Immature natural killer cell (primary cell): ENCODE results near the gene COPB1. TPM values are rescaled to one million over a fixed set of nuclear protein-coding genes. Genes with fewer than 3 reads are reported as not detected.

Experiments used
- DNase-seq, 3 donors: peaks; one replicate each; pipeline ENCODE4 v3.0.0; 2022; ENCODE audit warnings: mixed read lengths in 1 of 3
- H3K27ac Mint-ChIP-seq, 6 donors: one replicate each; pipeline ENCODE4 v1.8.0; 2020; ENCODE audit warnings: mixed read lengths in 6 of 6, mild to moderate bottlenecking in 5 of 6, inconsistent platforms in 4 of 6, moderate library complexity in 3 of 6
- H3K27me3 Mint-ChIP-seq, 3 donors: one replicate each; pipeline ENCODE4 v1.8.0; 2020 to 2021; ENCODE audit warnings: low read depth in 3 of 3, mild to moderate bottlenecking in 3 of 3, mixed read lengths in 3 of 3, moderate library complexity in 3 of 3, inconsistent platforms in 1 of 3
- H3K36me3 Mint-ChIP-seq, 3 donors: one replicate each; pipeline ENCODE4 v1.8.0; 2020; ENCODE audit warnings: mixed read lengths in 3 of 3, inconsistent platforms in 2 of 3, mild to moderate bottlenecking in 2 of 3
- H3K4me1 Mint-ChIP-seq, 2 donors: one replicate each; pipeline ENCODE4 v1.8.0; 2020; ENCODE audit warnings: inconsistent platforms in 2 of 2, mild to moderate bottlenecking in 2 of 2, mixed read lengths in 2 of 2, moderate library complexity in 1 of 2
- H3K4me3 Mint-ChIP-seq, 5 donors: one replicate each; pipeline ENCODE4 v1.8.0; 2020; ENCODE audit warnings: mild to moderate bottlenecking in 5 of 5, mixed read lengths in 5 of 5, inconsistent platforms in 3 of 5, moderate library complexity in 3 of 5
- H3K9me3 Mint-ChIP-seq, 6 donors: one replicate each; pipeline ENCODE4 v1.8.0; 2020; ENCODE audit warnings: mild to moderate bottlenecking in 6 of 6, mixed read lengths in 6 of 6, inconsistent platforms in 4 of 6, moderate library complexity in 3 of 6
- polyA plus RNA-seq, 3 donors: library from polyadenylated mRNA; unstranded; fragments of 300-500 nt; fragmentation: Illumina TruSeq; gene quantifications; one replicate each; pipeline ENCODE4 v1.2.3, GENCODE V29; 2021

Gene COPB1
- polyA plus RNA-seq, 3 donors from 2014 or later, result 71.0 to 133 (median 106) TPM

GRCh38 chr11:14529951-14530350 is 30.3 kb upstream of the COPB1 start:
- no peaks in the 10 kb centered on the region for H3K4me1 Mint-ChIP-seq
- H3K36me3 Mint-ChIP-seq, result no peaks in the 10 kb centered on the region
- H3K27me3 Mint-ChIP-seq, result peaks cover 0 to 3% (median 1%) of the 10 kb centered on the region in 3 donors
- peaks cover 0 to 1% (median 0%) of the 10 kb centered on the region in 6 donors for H3K9me3 Mint-ChIP-seq
- no peak overlapping the region for H3K27ac Mint-ChIP-seq
- H3K4me3 Mint-ChIP-seq, result no peak overlapping the region
- no peak for DNase-seq

DNA sequence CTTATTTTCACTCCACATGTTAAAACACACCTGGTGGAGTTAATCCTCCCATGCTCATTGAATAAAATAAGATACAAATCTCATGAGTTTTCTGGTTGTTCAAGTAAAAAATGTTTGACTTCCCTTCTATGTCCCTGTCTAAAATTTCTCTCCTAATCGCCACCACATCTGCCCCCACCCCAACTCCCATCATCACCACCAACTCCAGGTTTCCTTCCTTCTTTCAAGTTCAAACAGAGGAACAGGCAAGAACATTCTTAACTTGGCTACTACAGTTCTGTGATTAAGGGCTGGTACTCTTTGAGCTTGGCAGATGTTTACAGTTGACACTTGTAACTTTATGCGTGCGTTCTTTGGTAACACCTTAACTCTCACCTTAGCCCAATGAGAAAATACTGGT is 29.7 kb upstream of the COPB1 start:
- Mint-ChIP-seq H3K36me3 (no peaks in the 10 kb centered on the region), H3K4me1 (no peaks in the 10 kb centered on the region), H3K27ac (no peak overlapping the region), H3K4me3 (no peak overlapping the region), H3K27me3 (peaks cover 0 to 3% (median 1%) of the 10 kb centered on the region in 3 donors), H3K9me3 (peaks cover 0 to 1% (median 0%) of the 10 kb centered on the region in 6 donors)
- no peak for DNase-seq

DNA sequence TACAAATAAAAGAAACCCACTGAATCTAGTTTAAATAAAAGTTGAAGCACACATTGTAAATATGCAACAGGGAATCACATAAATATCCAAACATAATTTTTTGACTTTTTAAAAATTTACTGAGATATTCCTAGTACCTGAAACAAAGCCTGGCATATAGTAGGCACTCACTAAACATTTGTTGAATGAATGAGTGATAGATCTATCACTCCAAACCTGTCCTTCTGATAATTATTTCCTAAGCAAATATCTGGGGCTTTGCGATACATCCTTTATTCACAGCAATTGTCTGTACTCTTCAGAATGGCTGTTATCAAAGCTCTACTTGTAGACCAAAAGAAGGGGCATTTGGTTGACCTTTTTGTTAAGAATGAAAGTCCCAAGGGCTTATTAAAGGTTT is 23.2 kb upstream of the COPB1 start:
- H3K4me1 Mint-ChIP-seq, result peaks cover 30 to 33% of the 10 kb centered on the region in 2 donors
- H3K4me3 Mint-ChIP-seq, result peak overlapping the region in 1 of 5 donors; percentile 46
- DNase-seq, result no peak
- H3K9me3 Mint-ChIP-seq, result no peaks in the 10 kb centered on the region
- peaks cover 0 to 7% (median 3%) of the 10 kb centered on the region in 3 donors for H3K27me3 Mint-ChIP-seq
- H3K36me3 Mint-ChIP-seq, result peaks cover 0 to 6% (median 0%) of the 10 kb centered on the region in 3 donors
- peak overlapping the region in 1 of 6 donors; percentile 54 for H3K27ac Mint-ChIP-seq

DNA sequence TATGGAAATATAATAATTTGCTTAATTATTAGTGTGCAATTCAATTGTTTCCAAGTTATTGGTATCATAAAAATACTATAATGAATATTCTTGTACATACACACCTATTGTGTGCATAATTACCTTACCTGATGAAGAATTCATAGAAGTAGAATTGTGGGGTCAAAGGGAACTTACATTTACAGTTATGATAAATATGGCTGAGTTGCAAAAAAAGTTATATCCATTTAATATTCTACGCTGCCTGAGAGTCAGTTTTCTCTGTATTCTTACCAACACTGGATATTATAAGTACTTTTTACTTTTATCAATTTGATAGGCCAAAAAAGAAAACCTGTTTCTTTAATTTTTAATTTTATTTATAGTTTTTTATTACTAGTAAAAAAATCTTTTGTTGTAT is 22.6 kb upstream of the COPB1 start:
- H3K4me1 Mint-ChIP-seq, result peaks cover 31 to 38% of the 10 kb centered on the region in 2 donors
- peaks cover 0 to 11% (median 0%) of the 10 kb centered on the region in 3 donors for H3K36me3 Mint-ChIP-seq
- H3K4me3 Mint-ChIP-seq, result no peak overlapping the region
- H3K27ac Mint-ChIP-seq, result no peak overlapping the region
- H3K9me3 Mint-ChIP-seq, result no peaks in the 10 kb centered on the region
- peaks cover 0 to 7% (median 3%) of the 10 kb centered on the region in 3 donors for H3K27me3 Mint-ChIP-seq
- no peak for DNase-seq

DNA sequence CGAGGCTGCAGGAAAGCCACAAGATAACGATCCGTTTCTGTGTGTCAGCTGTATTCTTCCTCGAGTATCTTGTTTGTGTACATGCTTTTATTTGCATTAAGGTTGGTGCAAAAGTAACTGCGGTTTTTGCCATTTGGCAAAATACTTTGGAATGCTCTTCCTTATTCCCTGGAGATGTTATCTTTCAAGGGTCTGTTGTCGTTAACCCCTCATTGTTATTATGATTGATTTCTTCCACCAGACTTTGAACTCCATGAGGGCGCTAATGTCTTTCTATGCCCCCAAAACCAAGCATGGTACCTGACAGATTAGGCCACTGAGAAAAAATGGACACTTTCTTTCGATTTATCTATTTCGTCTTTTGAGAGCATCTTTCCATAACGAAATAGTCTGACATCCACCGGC is 21.1 kb upstream of the COPB1 start:
- H3K4me3 Mint-ChIP-seq, result peak overlapping the region; percentile 94 to 99 (median 96)
- peaks cover 0 to 15% (median 0%) of the 10 kb centered on the region in 3 donors for H3K36me3 Mint-ChIP-seq
- peak overlapping the region; percentile 93 to 98 (median 96) for H3K27ac Mint-ChIP-seq
- DNase-seq, result no peak
- peaks cover 0 to 7% (median 3%) of the 10 kb centered on the region in 3 donors for H3K27me3 Mint-ChIP-seq
- no peaks in the 10 kb centered on the region for H3K9me3 Mint-ChIP-seq
- peaks cover 31 to 39% of the 10 kb centered on the region in 2 donors for H3K4me1 Mint-ChIP-seq

DNA sequence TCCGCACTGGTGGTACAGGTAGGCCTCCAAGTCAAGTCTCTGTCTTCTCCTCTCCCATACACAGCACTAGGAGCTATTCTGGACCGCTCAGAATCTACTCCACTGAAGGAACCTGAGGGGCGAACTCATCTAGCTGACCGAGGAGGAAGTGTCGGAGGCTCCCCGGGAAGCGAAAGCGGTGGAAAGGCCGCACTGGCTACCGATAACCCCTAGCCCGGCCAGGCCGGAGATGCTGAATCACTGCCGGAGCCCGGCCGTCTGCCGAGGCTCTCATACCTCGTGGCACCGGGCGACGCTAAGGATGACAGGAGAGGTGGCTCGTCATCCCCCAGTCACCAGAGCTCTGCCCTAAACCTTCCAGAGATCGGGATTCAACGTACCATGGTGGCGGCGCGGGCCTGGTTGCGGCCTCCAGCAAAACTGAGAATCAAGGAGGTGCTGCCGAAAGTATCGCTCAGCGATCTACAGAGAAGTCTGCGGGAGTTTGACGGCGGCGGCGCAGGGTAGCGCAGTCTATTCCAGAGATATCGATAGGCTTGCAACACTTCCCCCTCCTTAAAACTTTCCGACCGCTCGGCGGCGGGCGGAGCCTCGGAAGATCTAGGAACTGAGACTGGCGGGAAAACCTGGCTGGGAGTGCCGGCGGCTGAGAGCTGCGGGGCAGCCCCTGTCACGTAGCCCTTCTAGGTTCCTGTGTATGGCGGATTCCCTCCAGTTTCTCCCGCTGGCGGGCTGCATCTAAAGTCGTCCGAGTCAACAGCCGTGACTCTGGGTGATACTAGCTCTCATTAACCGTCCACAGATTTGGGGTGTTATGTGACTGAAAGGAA is 20.5 kb upstream of the COPB1 start, which contains the start of gene PSMA1:
TSS of gene PSMA1 (minus strand) at position 470 of the 830 bp plus-strand sequence. CDS start at position 383, 87 bp downstream.
- peaks cover 0 to 15% (median 0%) of the 10 kb centered on the region in 3 donors for H3K36me3 Mint-ChIP-seq
- peak within 1 kb of the TSS; percentile 94 to 99 (median 96) for H3K4me3 Mint-ChIP-seq
- DNase-seq, result peak; percentile 89
- H3K27ac Mint-ChIP-seq, result peak within 1 kb of the TSS; percentile 93 to 98 (median 96)
- H3K27me3 Mint-ChIP-seq, result peaks cover 0 to 7% (median 3%) of the 10 kb centered on the region in 3 donors
- H3K9me3 Mint-ChIP-seq, result no peaks in the 10 kb centered on the region
- peaks cover 31 to 39% of the 10 kb centered on the region in 2 donors for H3K4me1 Mint-ChIP-seq

- H3K36me3 Mint-ChIP-seq, result peaks cover 0 to 17% (median 4%) of the 10 kb centered on the region in 3 donors
- no peak for DNase-seq
These were observed 19.9 kb upstream of the COPB1 start for GRCh38 chr11:14519597-14519916.

DNA sequence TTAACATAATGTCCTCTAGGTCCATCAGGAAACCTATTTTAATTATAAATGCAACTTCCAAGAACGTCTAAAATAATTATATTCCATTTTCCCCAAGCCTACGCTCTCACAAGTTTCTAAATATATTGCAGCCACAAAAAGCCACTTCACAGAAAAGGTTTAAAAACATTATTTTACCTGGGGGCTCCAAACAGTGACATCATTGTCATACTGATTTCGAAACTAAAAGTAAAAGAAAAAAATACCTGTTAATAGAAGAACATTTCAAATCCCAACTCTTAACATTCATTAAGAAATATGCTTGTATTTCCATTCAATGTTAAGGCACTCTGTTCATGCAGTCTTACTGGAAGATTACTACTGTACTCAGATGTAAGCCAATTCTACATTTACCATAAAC is 19.2 kb upstream of the COPB1 start:
- DNase-seq, result no peak
- H3K27ac Mint-ChIP-seq, result peak overlapping the region; percentile 75 to 98 (median 96)
- H3K36me3 Mint-ChIP-seq, result peaks cover 0 to 21% (median 6%) of the 10 kb centered on the region in 3 donors
- H3K9me3 Mint-ChIP-seq, result no peaks in the 10 kb centered on the region
- H3K4me3 Mint-ChIP-seq, result peak overlapping the region; percentile 94 to 99 (median 96)
- H3K4me1 Mint-ChIP-seq, result peaks cover 33 to 46% of the 10 kb centered on the region in 2 donors
- peaks cover 0 to 7% (median 3%) of the 10 kb centered on the region in 3 donors for H3K27me3 Mint-ChIP-seq

More at GRCh38 chr11:14519597-14519916, 19.9 kb upstream of the COPB1 start:
- Mint-ChIP-seq H3K27me3 (peaks cover 0 to 7% (median 3%) of the 10 kb centered on the region in 3 donors), H3K4me3 (peak overlapping the region; percentile 94 to 99 (median 96)), H3K4me1 (peaks cover 33 to 44% of the 10 kb centered on the region in 2 donors), H3K9me3 (no peaks in the 10 kb centered on the region), H3K27ac (peak overlapping the region; percentile 93 to 98 (median 96))

GRCh38 chr11:14513800-14514199 is 14.2 kb upstream of the COPB1 start:
- peaks cover 0 to 1% (median 0%) of the 10 kb centered on the region in 3 donors for H3K27me3 Mint-ChIP-seq
- no peak for DNase-seq
- no peaks in the 10 kb centered on the region for H3K9me3 Mint-ChIP-seq
- no peak overlapping the region for H3K4me3 Mint-ChIP-seq
- no peak overlapping the region for H3K27ac Mint-ChIP-seq
- H3K36me3 Mint-ChIP-seq, result peaks cover 18 to 53% (median 26%) of the 10 kb centered on the region in 3 donors
- H3K4me1 Mint-ChIP-seq, result peaks cover 12 to 29% of the 10 kb centered on the region in 2 donors

- H3K36me3 Mint-ChIP-seq, result peaks cover 30 to 53% (median 34%) of the 10 kb centered on the region in 3 donors
- H3K27ac Mint-ChIP-seq, result peak overlapping the region in 3 of 6 donors; percentile 20 to 66 (median 63)
- DNase-seq, result no peak
- H3K27me3 Mint-ChIP-seq, result peaks cover 0 to 1% (median 0%) of the 10 kb centered on the region in 3 donors
- H3K4me1 Mint-ChIP-seq, result peaks cover 4 to 6% of the 10 kb centered on the region in 2 donors
- H3K4me3 Mint-ChIP-seq, result no peak overlapping the region
- H3K9me3 Mint-ChIP-seq, result no peaks in the 10 kb centered on the region
These were observed 6.9 kb upstream of the COPB1 start for GRCh38 chr11:14506532-14506931.

DNA sequence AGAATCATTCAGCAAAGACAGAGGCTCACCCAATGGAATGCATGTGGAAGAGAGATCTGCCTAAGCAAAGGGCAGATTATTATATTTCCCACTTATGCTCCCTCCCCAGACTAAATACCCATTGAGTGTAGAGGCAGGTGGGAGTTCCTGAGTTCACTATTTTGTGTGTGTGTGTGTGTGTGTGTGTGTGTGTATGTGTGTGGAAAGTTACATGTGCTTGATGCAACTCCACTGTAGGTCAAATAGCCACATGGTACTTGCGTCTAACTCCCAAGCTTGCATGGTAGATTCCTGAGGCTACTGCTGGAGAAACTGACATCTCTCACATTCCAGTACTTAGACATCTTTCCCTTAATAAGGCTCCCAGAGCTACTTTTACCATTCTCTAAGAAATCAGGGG is 3.4 kb upstream of the COPB1 start:
- H3K27ac Mint-ChIP-seq, result no peak overlapping the region
- DNase-seq, result no peak
- no peaks in the 10 kb centered on the region for H3K9me3 Mint-ChIP-seq
- H3K27me3 Mint-ChIP-seq, result peaks cover 10 to 11% (median 11%) of the 10 kb centered on the region in 3 donors
- H3K4me1 Mint-ChIP-seq, result peaks cover 18 to 30% of the 10 kb centered on the region in 2 donors
- peaks cover 12 to 29% (median 17%) of the 10 kb centered on the region in 3 donors for H3K36me3 Mint-ChIP-seq
- no peak overlapping the region for H3K4me3 Mint-ChIP-seq

DNA sequence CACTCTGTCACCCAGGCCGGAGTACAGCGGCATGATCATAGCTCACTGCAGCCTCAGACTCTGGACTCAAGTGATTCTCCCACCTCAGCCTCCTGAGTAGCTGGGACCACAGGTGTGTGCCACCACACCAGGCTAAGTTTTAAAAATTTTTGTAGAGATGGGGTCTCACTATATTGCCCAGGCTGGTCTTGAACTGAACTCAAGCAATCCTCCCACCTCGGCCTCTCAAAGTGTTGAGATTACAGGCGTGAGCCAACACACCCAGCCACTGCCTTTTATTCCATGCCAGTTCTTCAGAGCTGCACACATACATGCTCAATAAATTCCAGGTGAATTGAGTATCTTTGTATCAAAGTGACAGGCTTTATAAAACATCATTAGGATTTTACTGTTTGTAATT is 2.4 kb upstream of the COPB1 start:
- peak overlapping the region in 2 of 6 donors; percentile 12 to 51 for H3K27ac Mint-ChIP-seq
- DNase-seq, result no peak
- peaks cover 10 to 11% (median 11%) of the 10 kb centered on the region in 3 donors for H3K27me3 Mint-ChIP-seq
- no peaks in the 10 kb centered on the region for H3K9me3 Mint-ChIP-seq
- peaks cover 14 to 33% (median 25%) of the 10 kb centered on the region in 3 donors for H3K36me3 Mint-ChIP-seq
- no peak overlapping the region for H3K4me3 Mint-ChIP-seq
- peaks cover 28 to 40% of the 10 kb centered on the region in 2 donors for H3K4me1 Mint-ChIP-seq

DNA sequence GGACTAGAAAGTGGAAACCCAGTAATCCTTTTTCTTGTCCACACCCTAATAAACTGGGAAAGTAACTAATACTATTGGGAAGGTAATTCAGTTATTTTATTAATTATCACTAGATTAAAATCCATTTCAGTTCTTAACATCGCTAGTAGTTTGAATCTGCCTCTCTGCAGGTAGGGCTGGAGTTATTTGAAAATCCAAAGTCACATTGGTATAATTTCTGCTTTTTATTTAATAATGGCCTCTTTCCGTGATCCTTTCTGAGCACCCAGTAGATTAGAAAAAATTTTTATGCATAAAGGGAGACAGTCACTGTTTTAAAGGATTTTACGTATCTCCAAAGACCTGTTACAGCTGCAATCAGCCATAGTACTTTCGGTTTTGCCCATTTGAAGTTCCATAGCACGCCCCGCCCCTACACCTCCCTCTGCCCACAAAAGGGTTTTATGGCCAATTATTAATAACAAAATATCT is 605 bp upstream of the COPB1 start:
- Mint-ChIP-seq H3K4me3 (peak overlapping the region; percentile 90 to 99 (median 92)), H3K36me3 (peaks cover 11 to 31% (median 25%) of the 10 kb centered on the region in 3 donors), H3K9me3 (no peaks in the 10 kb centered on the region), H3K27me3 (peaks cover 10 to 11% (median 11%) of the 10 kb centered on the region in 3 donors), H3K4me1 (peaks cover 40 to 58% of the 10 kb centered on the region in 2 donors), H3K27ac (peak overlapping the region; percentile 80 to 100 (median 97))
- DNase-seq, result peak; percentile 61 to 65 (median 62)

DNA sequence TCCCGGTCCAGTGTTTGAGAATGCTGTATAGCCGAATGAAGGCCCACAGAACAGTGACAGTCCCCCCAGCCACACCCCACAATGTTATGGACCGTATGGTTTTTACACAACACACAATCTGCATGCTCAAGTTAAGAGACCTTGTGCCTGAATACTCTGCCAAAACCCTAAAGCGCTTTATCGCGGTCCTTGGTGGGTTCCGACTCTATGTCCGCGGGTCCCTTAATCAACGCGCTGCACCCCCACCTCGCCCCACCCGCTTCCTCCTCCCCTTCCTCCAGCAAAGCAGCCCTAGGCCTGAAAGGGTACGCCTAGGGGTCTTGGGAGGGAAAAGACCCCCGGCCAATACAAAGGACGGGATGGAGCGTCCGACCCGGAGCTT is 442 bp downstream of the COPB1 start:
- peaks cover 10 to 11% (median 11%) of the 10 kb centered on the region in 3 donors for H3K27me3 Mint-ChIP-seq
- peak overlapping the region; percentile 90 to 99 (median 92) for H3K4me3 Mint-ChIP-seq
- H3K4me1 Mint-ChIP-seq, result peaks cover 43 to 68% of the 10 kb centered on the region in 2 donors
- H3K9me3 Mint-ChIP-seq, result no peaks in the 10 kb centered on the region
- no peak for DNase-seq
- H3K36me3 Mint-ChIP-seq, result peaks cover 16 to 31% (median 19%) of the 10 kb centered on the region in 3 donors
- H3K27ac Mint-ChIP-seq, result peak overlapping the region; percentile 80 to 100 (median 97)
